SKM-1 treated with dmso at 0.1 percent for 144 hours (cell line): ENCODE results near the gene SMAD6.

Experiments
- DNase-seq: peaks from one replicate; lab custom pipeline; 2025; ENCODE audit not compliant: unreplicated experiment; lab: John Stamatoyannopoulos, UW

Gene SMAD6

DNA sequence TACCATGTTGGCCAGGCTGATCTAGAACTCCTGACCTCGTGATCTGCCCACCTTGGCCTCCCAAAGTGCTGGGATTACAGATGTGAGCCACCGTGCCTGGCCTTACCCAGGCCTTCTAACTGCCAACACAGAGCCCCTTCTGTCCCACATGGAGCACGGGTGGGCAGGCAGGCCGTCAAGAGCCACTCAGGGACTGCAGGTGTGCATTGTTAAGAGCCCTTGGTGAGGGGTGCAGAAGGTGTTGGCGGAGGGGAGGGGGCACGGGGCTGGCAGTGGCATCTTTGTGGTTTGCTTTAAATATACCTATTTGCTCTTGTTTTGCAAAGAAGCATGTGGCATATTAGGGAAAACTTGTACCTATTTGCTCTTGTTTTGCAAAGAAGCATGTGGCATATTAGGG lies 37.3 kb downstream of the SMAD6 start:
- DNase-seq, result no peak

DNA sequence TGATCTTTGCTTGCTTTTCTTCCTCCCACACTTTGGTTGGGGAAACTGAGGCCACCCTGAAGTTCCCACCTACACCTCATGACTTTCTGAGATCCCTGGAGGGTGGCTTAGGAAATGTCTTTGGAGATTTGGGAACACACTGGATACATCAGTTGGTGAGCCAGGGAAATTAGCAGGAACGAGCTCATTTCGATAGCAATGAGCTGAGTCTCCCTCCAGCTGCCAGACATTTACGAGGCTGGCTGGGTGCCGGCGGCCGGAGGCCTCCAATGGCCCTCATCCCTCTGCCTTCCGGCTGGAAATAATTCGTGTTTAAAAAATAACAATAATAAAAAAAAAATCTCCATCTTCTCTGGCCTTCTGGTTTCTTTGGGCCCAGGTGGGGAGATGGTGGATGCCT lies 38.8 kb downstream of the SMAD6 start:
- no peak for DNase-seq

DNA sequence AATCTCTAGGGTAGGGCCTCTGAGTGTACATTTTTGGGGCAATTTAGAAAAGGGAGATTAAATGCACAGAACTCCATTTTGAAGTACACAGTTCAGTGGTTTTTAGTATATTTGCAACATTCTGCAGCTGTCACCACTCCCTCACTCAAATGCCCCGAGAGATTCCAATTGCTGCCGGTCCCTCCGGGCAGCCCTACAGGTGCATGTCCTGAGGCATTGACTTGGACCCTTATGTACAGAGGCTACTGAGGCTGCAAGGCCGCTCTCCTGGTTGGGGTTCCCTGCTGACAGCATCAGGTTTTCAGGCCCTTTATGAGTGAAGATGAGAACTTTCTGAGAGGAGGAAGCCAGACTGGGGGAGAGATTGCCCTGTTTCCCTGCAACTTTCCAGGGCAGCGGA lies 39.6 kb downstream of the SMAD6 start:
- DNase-seq, result no peak

DNA sequence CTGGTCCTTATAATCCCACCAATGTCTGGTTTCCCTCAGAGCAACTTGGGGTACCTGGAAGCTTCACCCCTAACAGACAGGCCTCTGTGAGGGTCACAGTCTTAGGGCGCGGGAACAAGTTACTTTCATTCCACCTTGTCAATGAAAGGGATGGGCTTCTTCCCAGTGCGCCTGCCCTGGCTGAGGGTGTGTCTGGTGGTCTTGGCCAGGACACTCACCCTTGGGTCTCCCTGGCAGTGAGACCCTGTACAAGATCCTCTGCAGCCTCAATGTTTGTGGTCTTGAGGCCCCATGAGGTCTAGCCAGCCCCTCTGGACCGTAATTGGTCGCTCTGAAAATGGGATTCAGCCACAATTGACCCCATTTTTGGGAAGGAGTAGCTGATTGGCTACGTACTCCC lies 40.2 kb downstream of the SMAD6 start:
- no peak for DNase-seq

DNA sequence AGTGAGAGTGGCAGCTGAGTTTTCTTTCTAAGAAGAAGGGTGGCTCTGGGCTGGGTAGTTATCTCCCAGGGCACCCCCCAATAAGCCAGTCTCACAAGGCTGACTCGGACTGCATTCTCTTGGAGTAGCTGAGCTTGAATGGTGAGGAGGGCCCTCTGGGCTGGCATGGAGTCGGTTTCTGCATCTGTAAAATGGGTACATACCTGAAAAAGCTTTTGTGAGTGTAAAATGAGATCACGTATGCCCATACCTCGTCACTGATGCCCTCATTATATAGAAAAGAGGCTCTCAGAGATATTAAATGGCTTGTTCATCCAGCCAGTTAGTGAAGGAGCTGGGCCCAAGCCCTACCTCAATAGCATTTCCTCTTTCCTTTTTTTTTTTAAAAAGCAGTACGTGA lies 41.2 kb downstream of the SMAD6 start:
- DNase-seq, result no peak

DNA sequence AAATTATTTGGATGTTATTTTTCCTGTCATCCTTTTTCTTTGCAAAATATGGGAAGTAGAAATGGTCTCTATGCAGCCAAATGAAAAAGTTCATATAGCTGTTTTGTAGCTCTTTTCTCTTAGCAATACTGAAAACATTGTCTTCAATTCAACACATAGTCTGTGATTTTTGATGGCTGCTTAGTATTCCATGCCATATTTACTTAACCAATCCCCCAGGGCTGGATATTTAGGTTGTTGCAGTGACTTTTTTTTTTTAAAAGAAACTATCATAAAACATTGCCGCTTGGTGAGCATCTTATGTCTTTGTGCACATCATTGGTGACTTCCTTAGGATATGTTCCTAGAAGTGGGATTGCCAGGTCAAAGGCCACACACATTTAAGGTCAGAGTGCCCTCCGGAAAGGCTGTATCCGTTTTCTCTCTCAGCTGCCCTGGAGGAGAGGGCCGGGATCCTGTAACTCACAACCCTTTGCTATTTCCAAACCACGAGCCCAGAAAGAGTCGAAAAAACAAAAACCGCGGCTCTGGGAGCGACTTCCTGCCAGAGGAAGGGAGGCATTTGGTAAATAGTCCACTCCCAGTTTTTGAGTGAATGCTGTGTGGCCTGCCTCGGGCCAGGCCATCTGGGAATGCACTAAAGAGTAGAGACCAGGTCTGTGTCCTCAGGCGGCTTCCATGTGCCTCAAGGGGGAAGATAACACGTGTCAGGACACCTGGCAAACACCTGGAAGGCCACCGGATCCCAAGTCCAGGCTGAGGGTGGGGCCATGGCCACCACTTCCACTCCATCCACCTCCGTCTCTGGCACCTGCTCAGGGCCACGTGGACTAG lies 41.9 kb downstream of the SMAD6 start:
- no peak for DNase-seq

DNA sequence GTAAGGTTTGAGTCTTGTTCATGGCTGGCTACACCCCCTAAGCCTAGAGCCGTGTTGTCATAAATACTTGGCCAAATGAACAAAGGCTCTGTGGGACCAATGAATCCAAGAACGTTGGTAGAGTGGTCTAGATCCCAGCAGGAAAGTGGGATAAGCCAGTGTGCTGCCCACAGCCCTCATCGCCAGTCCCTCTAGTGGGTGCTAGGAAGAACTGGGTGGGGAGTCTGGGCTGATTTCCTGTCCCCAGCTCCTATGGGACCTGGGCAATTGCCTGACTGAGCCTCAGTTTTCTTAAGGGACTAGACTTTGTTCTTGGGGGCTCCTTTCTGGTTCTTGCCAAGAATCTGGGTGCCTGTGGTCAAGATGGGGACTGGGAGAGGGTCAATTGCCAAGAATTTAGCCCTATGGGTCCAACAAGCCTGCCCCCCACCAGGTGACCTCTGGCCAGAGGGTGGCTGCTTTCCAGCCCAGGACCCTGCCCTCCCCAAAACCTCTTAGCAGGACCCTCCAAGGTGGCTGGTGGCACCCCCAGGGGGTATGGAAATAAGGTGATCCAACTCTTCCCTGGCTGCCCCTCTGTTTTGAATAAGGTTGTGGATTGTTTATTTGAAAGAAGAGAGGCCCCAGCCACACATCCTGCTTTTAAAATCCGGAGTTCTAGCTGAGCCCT lies 42.7 kb downstream of the SMAD6 start:
- DNase-seq, result no peak

DNA sequence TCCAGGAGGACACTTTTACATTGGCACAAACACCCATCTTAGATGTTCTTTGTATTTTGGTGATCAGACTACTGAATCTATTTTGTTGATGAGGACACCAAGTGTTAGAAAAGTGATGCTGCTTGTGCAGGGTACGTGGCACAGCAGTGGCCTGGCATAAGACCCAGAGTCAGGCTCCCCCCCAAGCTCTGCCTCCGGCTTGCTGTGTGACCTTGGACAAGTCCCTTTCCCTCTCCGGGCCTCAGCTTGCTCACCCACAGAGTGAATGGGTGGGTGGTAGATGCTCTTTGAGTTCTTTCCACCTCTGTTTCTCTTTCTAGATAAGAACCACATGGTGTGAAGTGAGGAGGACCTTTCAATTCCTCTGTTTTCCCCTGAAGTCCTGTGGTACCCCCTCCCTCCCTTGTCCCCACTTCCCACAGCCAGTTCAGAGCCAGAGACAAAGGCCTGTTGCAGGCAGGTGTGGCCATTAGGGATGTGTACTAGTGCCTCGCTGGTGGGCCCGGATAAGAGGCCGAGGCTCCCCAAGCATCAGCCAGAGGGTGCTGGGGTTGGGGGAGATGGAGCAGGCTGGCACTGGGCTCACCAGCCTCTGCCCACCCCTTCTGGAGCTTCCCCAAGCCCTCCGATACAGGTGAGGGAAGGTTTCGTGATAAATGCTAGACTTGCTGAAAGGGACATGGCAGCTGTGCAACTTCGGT lies 43.6 kb downstream of the SMAD6 start:
- DNase-seq, result no peak

DNA sequence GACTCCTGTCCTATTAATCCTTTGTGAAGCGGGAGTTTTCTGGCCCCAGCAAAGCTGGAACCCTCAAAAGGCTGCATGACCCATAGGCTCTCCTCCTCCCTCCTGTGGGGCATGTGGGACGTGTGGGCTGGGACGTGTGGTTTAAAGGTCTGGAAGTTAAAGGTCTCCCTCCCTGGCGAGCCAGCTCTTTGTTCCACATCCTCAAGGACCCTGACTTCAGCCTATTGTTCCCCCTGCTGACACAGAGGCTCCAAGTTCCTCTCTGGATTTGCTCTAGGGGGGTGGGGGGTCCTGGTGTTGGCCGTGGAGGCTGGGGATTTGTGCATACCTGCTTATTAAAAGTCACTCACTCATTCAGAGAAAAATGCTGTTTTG lies 44.2 kb downstream of the SMAD6 start:
- no peak for DNase-seq

DNA sequence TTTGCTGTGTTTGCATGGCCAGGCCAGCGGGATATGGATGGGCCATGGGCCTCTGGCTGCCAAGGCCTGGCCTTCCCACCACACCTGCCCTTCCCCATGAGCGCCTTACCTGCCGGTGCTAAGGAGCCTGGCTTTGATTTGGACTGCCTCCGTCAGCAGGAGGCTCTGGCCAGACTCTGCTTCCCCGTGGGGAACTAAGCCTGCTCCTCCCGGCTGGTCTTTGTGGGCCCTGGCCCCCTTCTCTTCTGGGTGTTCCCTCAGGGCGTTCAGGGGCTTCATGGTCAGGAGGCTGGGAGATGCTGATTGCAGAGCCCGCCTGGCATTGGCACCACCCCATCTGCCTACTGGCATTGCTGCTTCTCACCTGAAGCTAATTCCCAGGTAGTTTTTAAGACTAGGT lies 45.2 kb downstream of the SMAD6 start:
- DNase-seq, result no peak

DNA sequence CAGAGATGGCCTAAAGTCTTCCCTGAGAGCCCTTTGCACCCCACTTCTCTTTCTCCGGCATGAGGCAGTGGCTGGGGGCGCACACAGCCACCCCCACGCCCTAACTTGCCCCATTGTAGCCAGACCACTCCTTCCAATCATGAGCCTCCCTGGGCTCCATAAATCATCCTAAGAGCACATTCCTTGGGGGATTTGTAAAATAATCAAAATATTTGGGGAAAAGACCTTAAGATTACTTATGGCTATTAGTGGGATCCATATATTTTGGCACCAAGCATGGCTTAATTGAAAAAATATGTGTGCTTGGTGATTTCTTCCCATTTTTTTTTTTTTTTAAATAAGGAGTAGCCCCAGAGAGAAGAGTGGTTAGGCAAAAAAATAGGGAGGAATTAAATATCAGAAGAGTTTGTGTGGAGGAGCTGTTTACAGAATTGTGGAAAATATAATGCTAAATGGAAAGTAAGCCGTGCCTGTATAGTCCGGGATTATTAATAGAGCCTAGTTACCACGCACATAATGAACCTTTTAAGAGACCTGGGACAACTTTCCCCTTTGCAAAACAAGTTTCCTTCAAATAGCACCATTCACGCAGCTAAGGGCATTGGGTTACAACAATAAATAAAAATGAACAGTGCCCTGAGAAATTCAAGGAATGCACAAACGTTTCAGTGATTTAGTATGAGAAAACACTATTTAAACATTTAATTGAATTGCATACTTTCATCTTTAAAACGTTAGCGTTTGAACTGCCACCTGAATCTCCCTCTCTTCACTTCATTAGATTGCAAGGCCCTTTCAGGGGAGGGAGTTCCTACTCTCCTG lies 46.1 kb downstream of the SMAD6 start:
- DNase-seq, result no peak

DNA sequence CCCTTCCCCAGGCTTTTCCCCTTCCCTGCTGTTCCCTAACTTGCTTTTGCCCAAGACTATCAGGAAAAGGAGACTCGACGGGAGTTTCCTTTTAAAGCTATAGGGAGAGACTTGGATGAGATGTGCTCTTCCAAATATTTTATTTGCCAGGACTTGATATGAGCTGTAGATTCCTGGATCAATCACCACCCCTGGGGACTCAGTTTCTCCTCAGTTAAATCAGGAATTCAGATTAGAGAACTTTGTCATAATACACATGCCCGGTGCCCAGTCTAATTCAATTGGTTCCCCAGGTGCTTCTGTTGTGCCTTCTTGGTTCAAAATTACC lies 46.6 kb downstream of the SMAD6 start:
- DNase-seq, result no peak

DNA sequence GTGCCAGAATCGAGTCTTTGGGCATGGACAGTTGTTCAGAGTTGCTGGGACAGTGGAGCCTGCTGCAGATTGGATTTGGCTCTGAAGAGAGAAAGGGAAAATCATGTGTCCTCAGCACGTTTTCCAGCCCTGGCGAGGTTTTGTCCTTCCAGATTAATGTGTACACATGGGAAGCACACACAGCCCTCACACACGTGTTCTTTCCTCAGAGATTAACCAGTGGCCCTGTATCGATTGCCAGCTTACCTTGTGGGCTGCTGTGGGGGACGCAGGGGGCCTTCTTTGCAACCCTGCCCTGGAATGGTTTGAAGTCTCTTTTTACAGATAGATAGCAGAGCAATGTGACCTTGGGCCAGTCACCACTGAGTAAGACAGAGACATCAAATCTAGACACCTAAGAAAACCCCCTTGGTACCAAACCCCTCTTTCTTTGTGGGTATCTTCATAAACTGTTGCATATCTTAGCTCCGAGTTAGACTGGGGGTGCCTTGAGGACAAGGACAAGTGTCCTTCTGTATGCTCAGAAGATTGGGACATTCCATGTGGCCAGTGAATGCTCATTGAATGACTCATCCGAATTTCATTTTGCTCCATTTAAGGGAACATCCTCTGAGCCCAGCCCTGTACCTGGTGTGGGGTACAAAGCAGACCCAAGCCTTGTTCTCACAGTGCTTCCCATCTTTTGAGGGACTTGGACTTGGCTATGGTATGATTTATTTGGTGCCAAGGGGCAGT lies 48.0 kb downstream of the SMAD6 start:
- no peak for DNase-seq

DNA sequence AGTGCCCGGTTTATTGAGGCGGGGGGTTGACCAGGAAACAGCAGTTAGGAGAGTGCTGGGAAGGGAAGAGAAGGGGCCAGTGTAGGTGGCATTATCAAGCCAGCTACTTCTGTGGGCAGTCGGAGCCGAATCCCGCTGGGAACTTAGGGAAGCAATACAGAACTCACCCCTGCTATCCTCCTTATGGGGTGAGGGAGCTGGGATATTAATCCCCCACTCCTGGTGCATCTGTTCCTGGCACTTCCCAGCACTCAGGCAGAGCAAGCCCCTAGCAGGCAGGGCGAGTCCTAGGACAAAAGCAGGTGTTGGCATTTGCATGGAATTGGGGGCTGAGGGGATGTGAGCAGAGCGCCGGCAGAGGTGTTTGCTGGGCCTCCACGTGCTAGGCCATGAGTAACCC lies 48.6 kb downstream of the SMAD6 start:
- no peak for DNase-seq

DNA sequence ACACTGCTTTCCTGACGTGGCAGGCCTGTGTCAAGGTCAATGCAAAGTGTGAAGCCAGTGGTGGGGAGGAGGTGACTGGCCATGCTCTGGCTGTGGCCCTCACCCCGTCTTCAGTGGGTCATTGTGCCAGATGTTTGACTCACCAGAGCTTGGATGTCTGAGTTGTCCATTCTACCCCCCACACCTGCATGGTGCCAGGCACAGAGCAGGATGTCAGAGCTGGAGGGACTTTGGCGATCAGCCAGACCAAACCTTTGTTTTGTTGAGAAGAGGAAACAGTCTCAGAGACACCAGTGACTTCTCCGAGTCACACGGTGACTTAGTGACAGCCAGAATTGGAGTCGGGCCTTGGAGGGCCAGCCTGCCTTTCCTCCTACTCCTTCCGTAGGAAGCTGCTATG lies 49.5 kb downstream of the SMAD6 start:
- no peak for DNase-seq

DNA sequence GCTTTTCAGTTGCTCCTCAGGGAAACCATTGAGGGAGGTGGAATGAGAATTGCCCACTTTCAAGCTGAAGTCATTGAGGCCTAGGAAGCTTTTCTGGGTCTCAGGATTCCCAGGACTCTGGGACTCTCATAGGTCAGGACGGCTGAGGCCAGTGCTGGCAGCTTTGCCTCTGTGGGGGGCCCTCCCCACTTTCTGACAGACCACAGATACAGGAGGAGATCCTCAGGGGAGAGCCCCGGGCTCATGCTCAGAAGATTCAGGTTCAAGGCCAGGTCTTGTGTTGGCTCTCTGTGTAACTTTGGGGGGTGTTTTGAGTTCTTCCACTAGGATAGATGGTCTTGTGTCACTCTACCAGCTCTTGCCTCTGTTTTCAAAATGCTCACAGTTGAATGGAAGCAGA lies 50.0 kb downstream of the SMAD6 start:
- no peak for DNase-seq

DNA sequence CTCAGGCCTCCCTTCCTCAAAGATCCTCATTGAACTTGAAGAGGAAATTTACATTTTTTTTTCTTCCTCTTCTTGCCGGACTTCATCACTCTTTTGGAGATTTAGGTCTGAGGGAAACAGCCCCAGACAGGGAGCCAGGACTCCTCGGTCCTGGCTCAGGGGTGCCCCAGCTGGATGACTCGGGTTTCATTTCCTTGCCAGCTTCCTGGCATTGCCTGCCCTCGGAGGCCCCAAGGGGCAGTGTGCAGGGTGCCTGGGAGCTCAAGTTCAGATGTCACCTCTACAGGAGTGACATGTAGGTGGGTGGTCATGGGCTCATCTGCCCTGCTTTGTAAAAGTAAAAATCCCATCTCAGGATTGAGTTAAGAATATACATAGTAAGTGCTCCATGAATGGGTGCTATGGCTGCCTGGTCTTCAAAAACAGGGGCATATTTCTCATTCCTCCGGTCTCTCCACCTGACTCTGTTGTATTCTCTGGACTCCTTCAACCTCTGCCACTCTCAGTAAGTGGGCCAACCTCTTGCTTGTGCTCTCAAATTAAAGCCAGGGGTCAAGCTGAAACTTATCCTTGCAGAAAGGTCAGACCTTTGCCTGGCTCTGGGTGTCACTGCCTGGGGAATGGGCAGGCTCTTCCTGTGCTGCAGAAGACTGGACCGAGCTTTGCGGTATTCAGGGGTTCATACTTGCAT lies 51.8 kb downstream of the SMAD6 start:
- DNase-seq, result no peak

DNA sequence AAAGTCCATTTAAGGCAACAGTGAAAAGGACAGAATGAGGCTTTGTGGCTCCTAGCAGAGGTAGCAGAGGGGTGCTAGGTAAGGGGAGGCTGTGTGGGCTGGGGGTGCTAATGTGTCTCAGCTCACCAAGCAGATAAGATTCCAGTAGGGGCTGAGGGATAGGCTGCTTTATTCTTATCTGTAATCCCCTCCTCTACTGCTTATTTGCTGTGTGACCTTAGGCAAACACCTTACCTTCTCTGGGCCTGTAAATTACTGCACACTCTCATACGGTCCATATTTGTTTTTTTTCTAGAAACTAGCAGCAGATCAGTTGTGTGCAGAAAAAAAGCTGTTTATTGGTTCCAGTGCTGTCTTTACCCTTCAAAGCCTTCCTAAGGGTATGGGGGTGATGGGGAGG lies 52.8 kb downstream of the SMAD6 start:
- DNase-seq, result no peak

DNA sequence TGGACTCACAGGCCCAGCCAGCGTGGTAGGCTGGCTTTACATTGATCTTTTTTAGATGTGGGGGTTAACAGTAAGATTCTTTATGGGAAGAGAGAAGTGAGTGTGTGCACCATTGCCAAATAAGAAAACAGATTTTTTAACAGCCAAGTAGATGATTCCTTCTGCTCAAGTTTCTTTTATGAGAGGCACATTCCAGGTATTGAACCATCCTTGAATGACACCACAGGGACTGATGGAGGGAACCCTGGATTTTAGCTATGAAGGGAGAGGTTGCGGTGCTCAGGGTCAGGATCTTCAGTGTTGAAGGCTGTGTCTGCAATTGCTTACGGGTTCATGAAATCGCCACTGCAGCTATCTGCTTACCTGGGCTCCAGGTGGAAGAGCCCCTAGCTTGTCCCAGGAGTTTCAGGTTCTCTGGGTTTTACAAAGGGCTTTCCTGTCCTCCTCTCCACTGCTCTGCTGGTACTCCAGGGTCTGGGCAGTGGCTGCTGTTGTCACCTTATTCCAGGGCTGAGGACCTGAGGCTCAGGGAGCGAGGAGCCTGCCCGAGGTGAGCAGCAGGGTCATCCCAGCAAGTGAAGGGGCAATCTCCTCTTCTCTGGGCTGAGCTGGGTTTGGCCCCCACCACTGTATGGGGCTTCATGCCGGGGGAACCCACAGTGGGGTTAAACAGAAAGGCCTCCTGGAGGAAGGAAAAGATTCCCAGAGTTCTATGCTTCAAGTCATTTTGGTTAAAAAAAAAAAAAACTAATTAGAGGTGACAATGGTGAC lies 53.4 kb downstream of the SMAD6 start:
- no peak for DNase-seq

DNA sequence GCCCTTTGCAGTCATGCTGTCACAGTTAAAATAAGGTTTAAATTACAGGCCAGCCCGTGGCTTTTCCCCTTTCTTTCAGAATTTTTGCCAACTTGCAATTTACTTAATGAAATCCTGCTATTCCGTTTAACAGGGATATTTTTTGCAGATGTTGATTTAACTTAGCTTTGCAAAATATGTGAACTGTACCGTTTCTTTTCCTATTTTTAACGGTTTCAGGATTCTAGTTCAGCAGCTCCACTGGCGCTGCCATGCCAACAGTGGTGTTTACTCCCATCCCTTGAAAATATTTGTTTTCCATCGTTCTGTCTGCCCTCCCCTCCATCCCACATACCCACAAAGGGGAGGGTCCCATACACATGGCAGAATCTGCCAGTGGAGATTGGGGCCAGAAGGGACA lies 54.3 kb downstream of the SMAD6 start:
- DNase-seq, result no peak
